AG09319 (cell line): Measurements from ENCODE around the gene KIZ.

Experiments used
- DNase-seq: peaks from one replicate; pipeline ENCODE4 v3.0.0-alpha.2; 2010; ENCODE audit warnings: low read depth; ENCODE audit errors: extremely low read depth
- CTCF ChIP-seq: IDR thresholded peaks from 2 replicates; pipeline ENCODE4 v1.5.1; 2011; ENCODE audit warnings: low read depth, mild to moderate bottlenecking, inconsistent platforms, low read length, moderate library complexity

KIZ gene

DNA sequence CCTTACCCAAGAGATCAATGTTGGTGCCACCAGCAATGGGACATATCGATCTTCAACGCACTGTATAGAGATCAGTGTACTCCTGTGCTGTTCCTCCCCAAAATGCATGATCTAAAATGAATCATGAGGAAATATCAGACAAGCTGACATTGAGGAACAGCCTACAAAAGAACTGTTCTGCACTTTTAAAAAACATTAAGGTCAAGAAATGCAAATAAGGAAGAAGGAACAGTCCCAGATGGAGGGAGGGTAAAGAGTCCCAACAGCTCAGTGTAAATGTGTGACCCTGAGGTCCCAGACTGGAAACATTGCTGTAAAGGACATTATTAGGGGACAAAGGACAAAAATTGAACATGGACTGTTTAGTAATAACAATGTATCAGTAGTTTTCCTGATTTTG is 152.9 kb downstream of the KIZ start:
- no peak for DNase-seq
- TF ChIP-seq CTCF: no peak

- no peak for DNase-seq
- no peak for TF ChIP-seq CTCF
These were observed 154.0 kb downstream of the KIZ start for GRCh38 chr20:21279706-21280521.

DNA sequence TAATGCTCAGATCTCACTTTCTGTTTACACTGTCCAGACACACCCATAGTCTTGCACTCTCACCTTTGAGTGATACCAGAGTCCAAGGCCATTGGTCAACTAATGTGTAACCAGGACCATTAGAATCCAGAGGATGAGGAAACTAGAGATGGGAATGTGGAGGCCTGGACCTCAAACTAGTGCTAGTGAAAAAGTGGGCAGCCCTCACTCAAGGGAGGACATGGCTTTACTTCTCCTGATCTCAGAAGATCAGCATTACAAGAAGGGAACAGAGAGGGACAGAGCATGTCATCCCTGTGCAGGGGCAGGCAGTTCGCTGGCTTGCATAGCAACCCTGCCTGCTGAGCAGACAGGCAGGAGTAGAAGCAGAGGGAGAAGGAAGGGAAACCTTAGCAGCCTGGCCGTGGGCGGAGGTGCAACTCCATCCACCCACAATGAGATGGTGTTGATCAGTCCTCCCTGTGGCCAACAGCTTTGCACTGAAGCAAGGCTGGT is 154.7 kb downstream of the KIZ start:
- TF ChIP-seq CTCF: no peak
- DNase-seq: no peak

GRCh38 chr20:21286775-21287174 is 160.9 kb downstream of the KIZ start:
- no peak for DNase-seq
- no peak for TF ChIP-seq CTCF

DNA sequence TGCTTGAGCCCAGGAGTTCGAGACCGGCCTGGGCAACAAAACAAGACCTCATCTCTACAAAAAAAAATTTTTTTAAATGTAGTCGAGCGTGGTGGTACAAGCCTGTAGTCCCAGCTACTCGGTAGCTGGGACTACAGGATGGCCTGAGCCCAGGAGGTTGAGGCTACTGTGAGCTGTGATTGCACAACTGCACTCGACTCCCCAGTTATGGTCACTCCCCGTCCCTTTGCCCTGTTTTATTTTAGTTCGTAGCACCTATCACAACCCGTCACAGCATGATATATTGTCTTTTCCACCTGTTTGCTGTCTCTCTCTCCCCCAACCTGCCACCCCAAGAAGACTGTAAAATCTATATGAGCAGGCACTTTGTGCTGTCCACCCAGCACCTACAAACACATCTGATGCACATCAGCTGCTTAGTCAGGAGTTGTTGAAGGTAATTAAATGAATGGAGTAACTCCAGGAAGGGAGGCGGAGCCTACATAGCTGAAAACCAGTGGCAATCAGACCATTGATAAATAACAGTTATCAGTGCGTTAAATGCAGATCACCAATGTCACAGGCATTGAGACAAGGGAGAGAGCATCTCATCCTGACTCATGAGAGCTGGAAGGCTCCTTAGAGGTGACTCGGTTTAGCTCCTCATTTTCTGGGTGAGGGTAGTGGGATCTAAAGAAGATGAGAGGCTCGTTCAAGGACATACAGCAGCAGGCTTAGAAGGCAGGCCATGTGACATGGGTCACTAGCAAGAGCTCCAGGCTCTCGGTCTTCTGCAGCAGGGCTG is 162.9 kb downstream of the KIZ start:
- DNase-seq: no peak
- TF ChIP-seq CTCF: no peak

DNA sequence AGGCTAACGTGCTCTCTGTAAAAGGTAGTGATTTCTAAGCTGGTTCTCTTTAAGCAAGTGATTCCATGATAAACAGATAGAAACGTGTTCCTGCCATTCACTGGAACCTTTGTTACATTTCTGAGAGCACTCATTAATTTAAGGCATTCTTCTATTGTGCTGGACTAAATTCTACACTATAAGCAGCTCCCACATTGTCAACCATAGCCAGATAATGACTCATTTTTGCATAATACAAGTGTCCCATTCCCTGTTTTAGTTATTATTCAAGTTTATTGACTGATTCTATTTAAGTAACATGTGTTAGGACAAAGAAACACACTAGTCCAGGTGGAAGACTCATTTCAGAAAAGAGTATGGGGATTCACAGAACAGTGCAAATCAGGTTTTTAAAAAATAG is 163.8 kb downstream of the KIZ start:
- DNase-seq: no peak
- no peak for TF ChIP-seq CTCF

GRCh38 chr20:21291026-21291425 is 165.1 kb downstream of the KIZ start:
- no peak for TF ChIP-seq CTCF
- DNase-seq: no peak
